HEK293 (cell line): ENCODE measurements around the gene SERTAD1.

Experiments used
- ATF2 ChIP-seq: fragments of 450-650 bp; formaldehyde crosslinking; IDR thresholded peaks from 2 replicates; pipeline ENCODE4 v1.5.1; 2016; ENCODE audit warnings: missing biosample characterization, missing genetic modification characterization, low read depth
- FEZF1 ChIP-seq: fragments of 450-650 bp; formaldehyde crosslinking; IDR thresholded peaks from 2 replicates; pipeline ENCODE4 v1.5.1; 2016; ENCODE audit warnings: missing biosample characterization, missing genetic modification characterization
- HIC1 ChIP-seq: fragments of 450-650 bp; formaldehyde crosslinking; IDR thresholded peaks from 2 replicates; pipeline ENCODE4 v1.5.1; 2016; ENCODE audit warnings: missing biosample characterization, missing genetic modification characterization
- MEIS1 ChIP-seq: sonication (generic); formaldehyde crosslinking; IDR thresholded peaks from 2 replicates; pipeline ENCODE4 v1.8.1; 2022; ENCODE audit warnings: missing genetic modification reagents, mild to moderate bottlenecking, borderline replicate concordance
- OSR2 ChIP-seq: fragments of 450-650 bp; formaldehyde crosslinking; IDR thresholded peaks from 2 replicates; pipeline ENCODE4 v1.5.1; 2016; ENCODE audit warnings: missing biosample characterization, missing genetic modification characterization
- RBAK ChIP-seq: fragments of 450-650 bp; formaldehyde crosslinking; IDR thresholded peaks from 2 replicates; pipeline ENCODE4 v1.5.1; 2016; ENCODE audit warnings: missing biosample characterization, missing genetic modification characterization
- SP2 ChIP-seq: fragments of 450-650 bp; formaldehyde crosslinking; IDR thresholded peaks from 2 replicates; pipeline ENCODE4 v1.5.1; 2016; ENCODE audit warnings: missing biosample characterization, missing genetic modification characterization
- YY2 ChIP-seq: fragments of 450-650 bp; formaldehyde crosslinking; IDR thresholded peaks from 2 replicates; pipeline ENCODE4 v1.5.1; 2016; ENCODE audit warnings: missing biosample characterization, missing genetic modification characterization
- ZBTB10 ChIP-seq: fragments of 450-650 bp; formaldehyde crosslinking; IDR thresholded peaks from 2 replicates; pipeline ENCODE4 v1.5.1; 2016; ENCODE audit warnings: missing biosample characterization, missing genetic modification characterization
- ZBTB20 ChIP-seq: fragments of 450-650 bp; formaldehyde crosslinking; IDR thresholded peaks from 2 replicates; pipeline ENCODE4 v1.5.1; 2016; ENCODE audit warnings: missing biosample characterization, missing genetic modification characterization
- ZBTB44 ChIP-seq: fragments of 450-650 bp; IDR thresholded peaks from 2 replicates; pipeline ENCODE4 v1.5.1; 2018; ENCODE audit warnings: missing biosample characterization, mild to moderate bottlenecking, missing genetic modification characterization
- ZBTB7A ChIP-seq: fragments of 450-650 bp; formaldehyde crosslinking; IDR thresholded peaks from 2 replicates; pipeline ENCODE4 v1.5.1; 2016; ENCODE audit warnings: low read depth, missing biosample characterization, missing genetic modification characterization
- ZFP69B ChIP-seq: fragments of 450-650 bp; formaldehyde crosslinking; IDR thresholded peaks from 2 replicates; pipeline ENCODE4 v1.5.1; 2016; ENCODE audit warnings: missing biosample characterization, missing genetic modification characterization
- ZNF133 ChIP-seq: fragments of 450-650 bp; formaldehyde crosslinking; IDR thresholded peaks from 2 replicates; pipeline ENCODE4 v1.5.1; 2016; ENCODE audit warnings: missing biosample characterization, missing genetic modification characterization
- ZNF211 ChIP-seq: fragments of 450-650 bp; formaldehyde crosslinking; IDR thresholded peaks from 2 replicates; pipeline ENCODE4 v1.5.1; 2016; ENCODE audit warnings: low read depth, missing biosample characterization, missing genetic modification characterization
- ZNF248 ChIP-seq: fragments of 450-650 bp; formaldehyde crosslinking; IDR thresholded peaks from 2 replicates; pipeline ENCODE4 v1.5.1; 2017; ENCODE audit warnings: missing biosample characterization, missing genetic modification characterization
- ZNF335 ChIP-seq: fragments of 450-650 bp; formaldehyde crosslinking; conservative IDR thresholded peaks from 2 replicates; pipeline ENCODE4 v1.5.1; 2016; ENCODE audit warnings: missing biosample characterization, missing genetic modification characterization
- ZNF362 ChIP-seq: fragments of 450-650 bp; formaldehyde crosslinking; IDR thresholded peaks from 2 replicates; pipeline ENCODE4 v1.5.1; 2016; ENCODE audit warnings: missing biosample characterization, missing genetic modification characterization
- ZNF366 ChIP-seq: fragments of 450-650 bp; formaldehyde crosslinking; conservative IDR thresholded peaks from 2 replicates; pipeline ENCODE4 v1.5.1; 2016; ENCODE audit warnings: missing biosample characterization, missing genetic modification characterization
- ZNF449 ChIP-seq: fragments of 450-650 bp; formaldehyde crosslinking; IDR thresholded peaks from 2 replicates; pipeline ENCODE4 v1.5.1; 2017; ENCODE audit warnings: missing biosample characterization, mild to moderate bottlenecking, missing genetic modification characterization, moderate library complexity
- ZNF510 ChIP-seq: fragments of 450-650 bp; formaldehyde crosslinking; IDR thresholded peaks from 2 replicates; pipeline ENCODE4 v1.5.1; 2018; ENCODE audit warnings: mild to moderate bottlenecking, missing genetic modification characterization, missing biosample characterization; ENCODE audit not compliant: insufficient replicate concordance
- ZNF521 ChIP-seq: fragments of 450-650 bp; formaldehyde crosslinking; IDR thresholded peaks from 2 replicates; pipeline ENCODE4 v1.5.1; 2017; ENCODE audit warnings: missing biosample characterization, mild to moderate bottlenecking, missing genetic modification characterization
- ZNF529 ChIP-seq: fragments of 450-650 bp; formaldehyde crosslinking; IDR thresholded peaks from 2 replicates; pipeline ENCODE4 v1.5.1; 2017; ENCODE audit warnings: missing genetic modification characterization, missing biosample characterization; ENCODE audit not compliant: insufficient replicate concordance
- ZNF530 ChIP-seq: fragments of 450-650 bp; formaldehyde crosslinking; IDR thresholded peaks from 2 replicates; pipeline ENCODE4 v1.5.1; 2016; ENCODE audit warnings: low read depth, missing biosample characterization, missing genetic modification characterization
- ZNF600 ChIP-seq: fragments of 450-650 bp; formaldehyde crosslinking; IDR thresholded peaks from 2 replicates; pipeline ENCODE4 v1.5.1; 2016; ENCODE audit warnings: missing biosample characterization, missing genetic modification characterization
- ZNF792 ChIP-seq: fragments of 450-650 bp; formaldehyde crosslinking; IDR thresholded peaks from 2 replicates; pipeline ENCODE4 v1.5.1; 2016; ENCODE audit warnings: missing biosample characterization, missing genetic modification characterization
- ZSCAN18 ChIP-seq: fragments of 450-650 bp; formaldehyde crosslinking; IDR thresholded peaks from 2 replicates; pipeline ENCODE4 v1.5.1; 2016; ENCODE audit warnings: missing biosample characterization, missing genetic modification characterization

SERTAD1 gene

GRCh38 chr19:40433391-40434216 lies 7.8 kb upstream of the SERTAD1 start (continued):
- TF ChIP-seq ZBTB10 (no peak), SP2 (peak; percentile 73), ZNF335 (tag by site-specific recombination) (peak; percentile 98), ZNF362 (tag by site-specific recombination) (no peak), ZNF530 (tag by site-specific recombination) (no peak), YY2 (tag by site-specific recombination) (no peak), MEIS1 (CRISPR knock-in tag) (no peak), FEZF1 (tag by site-specific recombination) (no peak), ZNF211 (tag by site-specific recombination) (no peak), ZFP69B (tag by site-specific recombination) (peak; percentile 77), ZNF510 (tag by site-specific recombination) (no peak), ZNF792 (no peak), HIC1 (no peak; the same call in 1 of the 2 replicates), ZNF521 (tag by site-specific recombination) (no peak), ZNF248 (tag by site-specific recombination) (no peak), ZNF133 (tag by site-specific recombination) (no peak), ZBTB44 (tag by site-specific recombination) (peak; percentile 33; the same call in 1 of the 2 replicates), RBAK (tag by site-specific recombination) (no peak), ZNF529 (tag by site-specific recombination) (no peak), ZSCAN18 (tag by site-specific recombination) (peak; percentile 54; the same call in 1 of the 2 replicates), ZBTB7A (tag by site-specific recombination) (no peak), ZNF366 (tag by site-specific recombination) (peak; percentile 86), ATF2 (no peak), ZNF600 (tag by site-specific recombination) (peak; percentile 30; the same call in 1 of the 2 replicates), ZBTB20 (peak; percentile 93), ZNF449 (peak; percentile 48), OSR2 (0 out of 2 replicates have a peak, but pooled peaks have one; percentile 16)
